ENCODE measurements around the gene SNCAIP.

The SNCAIP gene

DNA sequence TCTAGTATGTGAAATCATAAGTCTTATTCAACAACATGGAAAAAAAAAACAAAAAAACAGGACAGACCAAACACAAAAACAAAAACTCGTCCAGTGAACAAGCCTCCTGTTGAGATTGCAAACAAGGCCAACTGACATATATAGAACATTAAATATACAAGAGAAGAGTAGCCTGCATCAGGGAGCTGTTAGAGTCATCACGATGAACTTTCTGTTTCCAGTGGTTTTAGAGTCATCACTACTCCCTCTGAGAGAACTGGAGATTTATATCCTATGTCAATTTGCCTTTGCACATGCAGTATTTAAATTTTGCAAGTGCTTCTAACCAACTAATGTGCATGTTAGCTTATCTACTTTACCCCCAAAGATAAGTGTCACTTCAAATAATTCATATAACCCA is 9.9 kb downstream of the SNCAIP start:
- ChIA-PET CTCF (interaction anchor here (1.1 kb wide), 1 partner anchor 9 kb away, joined by 3 read pairs; no protein-coding TSS in a partner anchor), POLR2A (no interaction called here)
- TF ChIP-seq, protein P1, sequence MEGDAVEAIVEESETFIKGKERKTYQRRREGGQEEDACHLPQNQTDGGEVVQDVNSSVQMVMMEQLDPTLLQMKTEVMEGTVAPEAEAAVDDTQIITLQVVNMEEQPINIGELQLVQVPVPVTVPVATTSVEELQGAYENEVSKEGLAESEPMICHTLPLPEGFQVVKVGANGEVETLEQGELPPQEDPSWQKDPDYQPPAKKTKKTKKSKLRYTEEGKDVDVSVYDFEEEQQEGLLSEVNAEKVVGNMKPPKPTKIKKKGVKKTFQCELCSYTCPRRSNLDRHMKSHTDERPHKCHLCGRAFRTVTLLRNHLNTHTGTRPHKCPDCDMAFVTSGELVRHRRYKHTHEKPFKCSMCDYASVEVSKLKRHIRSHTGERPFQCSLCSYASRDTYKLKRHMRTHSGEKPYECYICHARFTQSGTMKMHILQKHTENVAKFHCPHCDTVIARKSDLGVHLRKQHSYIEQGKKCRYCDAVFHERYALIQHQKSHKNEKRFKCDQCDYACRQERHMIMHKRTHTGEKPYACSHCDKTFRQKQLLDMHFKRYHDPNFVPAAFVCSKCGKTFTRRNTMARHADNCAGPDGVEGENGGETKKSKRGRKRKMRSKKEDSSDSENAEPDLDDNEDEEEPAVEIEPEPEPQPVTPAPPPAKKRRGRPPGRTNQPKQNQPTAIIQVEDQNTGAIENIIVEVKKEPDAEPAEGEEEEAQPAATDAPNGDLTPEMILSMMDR (IDR thresholded peaks at IDR 0.05; ENCODE audit: control extremely low read depth, extremely low read depth, low read depth, missing control alignments), result no peak
- no peak for DNase-seq (ENCODE audit: extremely low spot score)

- no peak for DNase-seq (ENCODE audit: extremely low spot score)
Observed at GRCh38 chr5:122322801-122323548, 10.9 kb downstream of the SNCAIP start.

DNA sequence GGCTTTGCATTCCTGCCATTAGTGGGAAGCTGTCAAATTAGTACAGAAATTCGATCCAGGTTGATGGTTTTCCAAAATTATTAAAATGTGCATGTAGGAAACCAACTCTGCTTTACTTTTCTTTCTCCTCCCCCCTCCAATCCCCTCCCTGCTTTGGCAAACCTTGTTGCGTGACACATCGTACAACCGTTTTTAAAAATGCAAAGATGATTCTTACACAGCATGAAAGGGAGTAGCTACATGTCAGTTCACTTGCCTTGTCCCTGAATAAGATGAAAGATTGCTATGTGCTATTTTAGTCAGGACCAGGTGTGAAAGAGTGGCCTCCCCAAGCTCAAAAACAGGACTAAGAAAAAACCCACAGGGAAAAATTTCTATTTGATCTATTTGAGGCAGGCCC is 11.7 kb downstream of the SNCAIP start:
- TF ChIP-seq, protein P1 (IDR thresholded peaks at IDR 0.05; ENCODE audit: control extremely low read depth, extremely low read depth, low read depth, missing control alignments), result no peak
- ChIA-PET CTCF (no interaction called here), POLR2A (no interaction called here)
- no peak for DNase-seq (ENCODE audit: extremely low spot score)

More at GRCh38 chr5:122322801-122323548, 10.9 kb downstream of the SNCAIP start:
- ChIA-PET CTCF (interaction anchor here (1.1 kb wide), 2 partner anchors 8 to 31 kb away, joined by 3 read pairs; no protein-coding TSS in a partner anchor), POLR2A (no interaction called here)
- TF ChIP-seq, protein P1 (IDR thresholded peaks at IDR 0.05; ENCODE audit: control extremely low read depth, extremely low read depth, low read depth, missing control alignments), result no peak

DNA sequence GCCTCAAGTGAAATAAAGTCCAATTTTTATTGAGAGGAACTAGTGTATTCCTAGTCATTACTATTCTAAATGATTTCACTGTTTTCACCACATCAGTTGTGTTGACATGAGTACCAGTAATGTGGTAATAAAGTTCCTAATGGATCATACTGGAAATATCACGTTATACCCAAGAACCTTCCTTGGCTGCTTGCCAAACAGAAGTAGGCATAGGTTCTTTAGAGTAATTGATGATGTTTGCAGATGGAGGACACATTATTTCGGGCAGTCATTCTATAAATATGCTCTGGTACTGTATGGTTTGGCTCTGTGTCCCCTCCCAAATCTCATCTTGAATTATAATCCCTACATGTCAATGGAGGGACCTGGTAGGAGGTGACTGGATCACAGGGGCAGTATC is 15.1 kb downstream of the SNCAIP start:
- ChIA-PET CTCF (interaction anchor here (1.4 kb wide), 1 partner anchor 175 kb away, joined by 3 read pairs; no protein-coding TSS in a partner anchor), POLR2A (no interaction called here)
- TF ChIP-seq, protein P1 (IDR thresholded peaks at IDR 0.05; ENCODE audit: control extremely low read depth, extremely low read depth, low read depth, missing control alignments), result no peak
- no peak for DNase-seq (ENCODE audit: extremely low spot score)

DNA sequence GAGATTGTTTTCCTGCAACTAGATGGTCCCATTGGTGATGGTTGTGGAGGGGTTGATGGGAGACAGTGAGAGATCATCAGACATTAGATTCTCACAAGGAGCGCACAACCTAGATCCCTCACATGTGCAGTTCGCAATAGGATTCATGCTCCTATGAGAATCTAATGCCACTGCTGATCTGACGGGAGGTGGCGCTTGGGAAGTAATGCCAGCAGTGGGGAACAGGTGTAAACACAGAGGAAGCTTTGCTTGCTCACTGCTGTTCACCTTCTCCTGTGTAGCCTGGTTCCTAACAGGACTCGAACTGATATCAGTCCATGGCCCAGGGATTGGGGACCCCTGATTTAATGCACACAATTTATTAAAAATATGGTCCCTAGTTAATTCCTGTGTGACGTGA is 18.8 kb downstream of the SNCAIP start:
- DNase-seq (ENCODE audit: extremely low spot score), result no peak
- CTCF ChIA-PET, result interaction anchor here (0.8 to 1.2 kb wide), 2 partner anchors 8 to 36 kb away, joined by 3 read pairs; no protein-coding TSS in a partner anchor
- TF ChIP-seq, protein P1 (IDR thresholded peaks at IDR 0.05; ENCODE audit: control extremely low read depth, extremely low read depth, low read depth, missing control alignments), result no peak
- POLR2A ChIA-PET, result no interaction called here

GRCh38 chr5:122332599-122333555 is 20.8 kb downstream of the SNCAIP start:
- TF ChIP-seq, protein P1 (IDR thresholded peaks at IDR 0.05; ENCODE audit: control extremely low read depth, extremely low read depth, low read depth, missing control alignments), result no peak
- no peak for DNase-seq (ENCODE audit: extremely low spot score)
- ChIA-PET CTCF (interaction anchor here (1.6 to 1.7 kb wide), 3 partner anchors 11 to 18 kb away, joined by 4 to 8 read pairs (median 6); no protein-coding TSS in a partner anchor), POLR2A (no interaction called here)

All from GM10248 (cell line).